Stimulated activated CD4-positive, alpha-beta T cell treated with anti-CD3 and anti-CD28 coated beads, TNF-alpha, amount 100 ng/mL, for 48 hours (primary cell): Measurements from ENCODE around the gene GMNN.
"Not testable (repeated sequence)": the region's sequence is repeated elsewhere in the genome, so short reads cannot be mapped to it uniquely, and the experiment has no call there.

ENCODE experiments used
- DNase-seq, 3 donors: peaks; one replicate each; pipeline ENCODE4 v3.0.0-alpha.2; 2020; ENCODE audit warnings: low read depth in 3 of 3

GMNN gene

GRCh38 chr6:24761193-24761835 is 13.4 kb upstream of the GMNN start:
- no peak for DNase-seq

- no peak for DNase-seq
These were observed 12.9 kb upstream of the GMNN start for GRCh38 chr6:24761851-24762250.

DNA sequence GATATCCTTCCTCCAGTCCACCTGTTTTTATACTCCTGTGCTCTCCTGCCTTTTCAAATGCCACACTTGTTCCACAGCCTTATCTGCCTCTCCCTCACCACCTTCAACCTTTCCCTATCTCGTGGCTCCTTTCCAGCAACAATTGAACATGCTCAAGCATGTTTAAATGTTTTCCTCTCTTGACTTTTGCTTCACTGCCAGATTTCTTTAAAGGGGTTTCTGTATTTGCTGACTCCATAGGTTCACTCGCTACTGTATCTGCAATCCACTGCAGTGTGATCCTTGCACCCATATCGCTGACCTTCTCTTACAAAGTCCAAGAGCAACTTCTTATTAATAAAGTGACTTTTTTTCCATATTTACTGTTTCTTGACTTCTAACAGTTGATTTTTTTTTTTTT is 11.2 kb upstream of the GMNN start:
- no peak for DNase-seq

DNA sequence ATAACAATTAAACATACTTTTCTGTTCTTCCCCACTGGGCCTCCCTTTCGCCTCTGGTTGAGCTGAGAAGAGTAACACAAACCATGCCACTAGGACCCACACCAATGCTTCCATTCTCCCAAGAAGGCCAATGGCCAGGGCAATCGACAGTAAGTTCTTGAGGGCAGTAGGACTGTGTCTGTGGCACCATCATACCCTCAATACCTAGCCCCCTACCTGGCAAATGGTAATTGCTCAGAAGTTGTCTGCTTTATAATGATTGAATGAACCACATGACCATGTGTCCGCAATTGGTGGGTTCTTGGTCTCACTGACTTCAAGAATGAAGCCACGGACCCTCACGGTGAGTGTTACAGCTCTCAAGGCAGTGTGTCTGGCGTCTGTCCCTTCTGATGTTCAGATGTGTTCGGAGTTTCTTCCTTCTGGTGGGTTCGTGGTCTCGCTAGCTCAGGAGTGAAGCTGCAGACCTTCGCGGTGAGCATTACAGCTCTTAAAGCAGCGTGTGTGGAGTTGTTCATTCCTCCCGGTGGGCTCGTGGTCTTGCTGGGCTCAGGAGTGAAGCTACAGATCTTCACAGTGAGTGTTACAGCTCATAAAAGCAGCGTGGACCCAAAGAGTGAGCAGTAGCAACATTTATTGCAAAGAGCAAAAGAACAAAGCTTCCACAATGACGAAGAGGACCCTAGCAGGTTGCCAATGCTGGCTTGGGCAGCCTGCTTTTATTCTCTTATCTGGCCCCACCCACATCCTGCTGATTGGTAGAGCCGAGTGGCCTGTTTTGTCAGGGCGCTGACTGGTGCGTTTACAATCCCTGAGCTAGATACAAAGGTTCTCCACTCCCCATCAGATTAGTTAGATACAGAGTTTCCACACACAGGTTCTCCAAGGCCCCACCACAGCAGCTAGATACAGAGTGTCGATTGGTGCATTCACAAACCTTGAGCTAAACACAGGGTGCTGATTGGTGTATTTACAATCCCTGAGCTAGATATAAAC is 9.6 kb upstream of the GMNN start:
- not testable (repeated sequence) for DNase-seq

- not testable (repeated sequence) for DNase-seq
These were observed 8.8 kb upstream of the GMNN start for GRCh38 chr6:24765968-24766367.

- no peak for DNase-seq
These were observed 7.9 kb upstream of the GMNN start for GRCh38 chr6:24766680-24767462.

DNA sequence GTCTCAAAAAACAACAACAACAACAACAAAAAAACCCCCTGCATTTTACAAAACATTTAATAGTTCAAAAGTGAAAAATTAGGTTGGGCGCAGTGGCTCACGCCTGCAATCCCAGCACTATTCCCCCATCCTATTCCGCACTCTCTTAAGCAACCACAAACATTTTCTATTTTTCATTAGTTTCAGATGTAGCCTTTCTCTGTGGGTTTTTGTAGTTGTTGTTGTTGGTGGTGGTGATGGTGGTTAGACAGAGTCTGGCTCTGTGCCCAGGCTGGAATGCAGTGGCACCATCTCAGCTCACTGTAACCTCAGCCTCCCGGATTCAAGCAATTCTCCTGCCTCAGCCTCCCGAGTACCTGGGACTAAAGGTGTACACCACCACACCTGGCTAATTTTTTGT is 6.4 kb upstream of the GMNN start:
- DNase-seq = no peak

- DNase-seq = no peak
These were observed 852 bp downstream of the GMNN start for GRCh38 chr6:24775520-24776058.

GRCh38 chr6:24777227-24777626 is 2.5 kb downstream of the GMNN start:
- DNase-seq = no peak

DNA sequence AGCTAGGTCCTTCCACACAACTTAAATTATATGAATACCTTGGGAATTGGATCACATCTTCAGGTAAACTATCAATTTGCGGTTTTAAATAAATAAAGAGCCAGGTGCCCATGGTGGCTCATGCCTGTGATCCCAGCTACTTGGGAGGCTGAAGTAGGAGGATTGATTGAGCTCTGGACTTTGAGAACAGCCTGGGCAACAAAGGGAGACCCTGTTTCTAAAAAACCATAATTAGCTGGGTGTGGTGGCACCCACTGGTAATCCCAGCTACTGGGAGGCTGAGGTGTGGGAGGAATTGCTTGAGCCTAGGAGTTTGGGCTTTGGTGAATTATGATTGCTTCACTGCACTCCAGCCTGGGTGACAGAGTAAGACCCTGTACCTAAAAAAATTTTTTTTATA is 3.4 kb downstream of the GMNN start:
- no peak for DNase-seq

GRCh38 chr6:24778878-24779277 is 4.1 kb downstream of the GMNN start:
- no peak for DNase-seq

- no peak for DNase-seq
These were observed 4.8 kb downstream of the GMNN start for GRCh38 chr6:24779416-24780016.

GRCh38 chr6:24780206-24780605 is 5.5 kb downstream of the GMNN start:
- no peak for DNase-seq

DNA sequence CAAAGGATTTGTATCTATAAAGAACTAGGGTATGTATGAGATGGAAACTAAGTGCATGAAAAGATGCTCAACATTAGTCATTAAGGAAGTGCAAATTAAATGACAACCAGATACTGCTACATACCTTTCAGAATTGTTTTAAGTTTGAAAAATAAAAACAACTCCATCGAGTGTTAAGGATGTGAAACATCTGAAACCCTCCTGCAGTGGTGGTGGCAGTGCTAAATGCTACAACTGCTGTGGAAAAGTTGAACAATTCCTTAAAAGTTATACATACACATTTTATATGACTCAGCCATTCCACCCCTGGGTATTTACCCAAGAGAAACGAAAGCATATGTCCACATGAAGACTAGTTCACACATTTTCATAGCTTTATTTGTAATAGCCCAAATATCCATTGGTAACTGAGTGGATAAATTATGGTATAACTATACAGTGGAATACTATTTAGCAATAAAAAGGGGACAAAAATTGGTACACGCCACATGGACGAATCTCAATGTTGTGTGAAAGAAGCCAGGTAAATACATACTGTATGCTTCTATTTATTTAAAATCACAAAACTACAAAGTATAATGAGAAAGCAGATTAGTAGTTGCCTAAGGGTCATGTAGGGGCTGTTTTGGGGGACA is 13.4 kb downstream of the GMNN start:
- no peak for DNase-seq

- no peak for DNase-seq
These were observed 20.4 kb downstream of the GMNN start for GRCh38 chr6:24795106-24795505.

DNA sequence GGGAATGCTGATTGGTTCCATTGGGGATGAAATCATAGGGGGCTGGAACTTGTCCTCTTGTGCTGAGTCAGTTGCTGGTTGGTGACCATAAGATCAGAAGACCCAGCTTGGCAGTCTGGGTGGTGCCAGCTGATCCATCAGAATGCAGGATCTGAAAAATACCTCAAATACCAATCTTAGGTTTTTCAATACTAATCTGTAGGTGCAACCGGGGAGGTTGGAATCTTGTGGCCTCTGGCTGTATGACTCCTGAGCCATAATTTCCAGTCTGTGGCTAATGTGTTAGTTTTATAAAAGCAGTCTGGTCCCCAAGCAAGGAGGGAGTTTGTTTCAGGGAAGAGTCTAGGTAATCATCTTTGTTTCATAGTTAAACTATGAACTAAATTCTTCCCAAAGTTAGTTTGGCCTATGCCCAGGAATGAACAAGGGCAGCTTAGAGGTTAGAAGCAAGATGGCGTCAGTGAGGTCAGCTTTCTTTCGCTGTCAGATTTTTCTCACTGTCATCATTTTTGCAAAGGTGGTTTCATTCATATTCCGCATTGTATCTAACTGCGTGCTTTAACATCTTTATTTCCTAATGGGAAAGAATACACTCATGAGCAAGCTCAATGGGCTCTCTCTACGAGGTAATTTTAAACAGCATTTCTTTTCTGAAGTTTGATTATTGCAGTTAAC is 22.0 kb downstream of the GMNN start:
- DNase-seq = no peak

DNA sequence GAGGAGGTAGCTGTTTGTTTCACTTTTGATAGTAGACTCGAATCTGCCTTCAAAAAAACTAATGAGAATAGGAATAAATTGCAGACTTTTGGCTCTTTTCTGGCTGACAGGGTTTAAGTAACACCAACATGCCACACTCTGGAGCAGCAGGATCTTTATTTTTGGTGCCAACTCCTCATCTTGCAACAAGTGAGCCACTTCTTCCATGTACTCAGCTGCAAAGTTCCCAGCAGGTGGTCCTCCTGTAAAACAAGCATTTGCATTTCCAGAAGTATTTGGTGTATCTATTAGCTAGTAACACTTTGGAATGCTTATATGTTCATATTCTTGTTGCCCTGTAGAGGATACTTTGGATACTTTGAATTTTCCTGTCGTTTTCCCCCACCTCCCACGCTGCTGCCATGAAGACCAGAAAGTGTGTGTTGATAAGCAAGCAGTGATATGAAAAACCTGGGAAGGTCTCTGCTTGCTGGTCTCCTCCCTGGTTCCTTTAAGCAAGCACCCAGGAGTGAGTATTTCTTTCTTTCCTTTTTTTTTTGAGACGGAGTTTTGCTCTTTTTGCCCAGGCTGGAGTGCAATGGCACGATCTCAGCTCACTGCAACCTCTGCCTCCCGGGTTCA is 23.0 kb downstream of the GMNN start:
- DNase-seq = no peak

DNA sequence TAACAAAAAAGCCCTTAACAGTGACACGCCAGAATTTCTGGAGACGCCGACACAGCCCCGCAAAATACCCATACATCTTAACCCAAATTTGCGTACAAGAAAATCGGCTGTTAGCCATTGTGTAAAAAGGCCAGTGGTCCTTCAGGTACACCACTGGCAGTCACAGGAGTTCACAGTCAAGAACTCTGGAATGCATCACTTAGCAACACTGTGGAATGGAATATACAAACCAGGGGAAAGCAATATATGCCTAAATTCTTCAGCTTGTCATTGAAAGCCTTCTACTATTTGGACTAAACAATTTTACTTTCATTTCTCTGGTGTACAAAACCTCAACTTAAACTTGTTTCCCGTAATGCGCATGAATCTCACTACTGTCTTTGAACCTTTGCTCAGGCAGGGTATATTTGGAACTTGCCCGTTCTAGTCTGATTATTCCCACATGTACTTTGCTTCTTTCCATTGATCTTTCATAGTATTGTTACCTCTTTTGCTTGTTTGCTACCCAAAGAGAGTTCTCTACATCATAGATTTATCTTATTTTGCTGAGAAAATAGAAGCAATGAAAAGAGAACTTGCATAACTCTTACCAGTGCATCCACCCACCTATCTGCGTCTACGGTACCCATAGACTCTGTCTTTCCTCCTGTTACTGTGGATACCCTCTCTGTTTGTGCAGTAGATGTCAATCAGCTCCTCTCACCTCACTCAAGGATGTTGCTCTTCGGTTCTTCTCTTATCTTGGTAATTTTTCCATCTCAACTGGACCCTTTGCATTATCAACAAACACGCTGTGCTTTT is 24.2 kb downstream of the GMNN start, which contains the start of gene ARMH2:
Gene ARMH2, minus strand, starts transcription at position 178 of the 801 bp plus-strand sequence. Its CDS starts 60 bp downstream, at position 118.
- DNase-seq = no peak

GRCh38 chr6:24799541-24799915 is 24.8 kb downstream of the GMNN start:
- DNase-seq = no peak
